ENCODE data around the gene ARID1B.

ARID1B gene

DNA sequence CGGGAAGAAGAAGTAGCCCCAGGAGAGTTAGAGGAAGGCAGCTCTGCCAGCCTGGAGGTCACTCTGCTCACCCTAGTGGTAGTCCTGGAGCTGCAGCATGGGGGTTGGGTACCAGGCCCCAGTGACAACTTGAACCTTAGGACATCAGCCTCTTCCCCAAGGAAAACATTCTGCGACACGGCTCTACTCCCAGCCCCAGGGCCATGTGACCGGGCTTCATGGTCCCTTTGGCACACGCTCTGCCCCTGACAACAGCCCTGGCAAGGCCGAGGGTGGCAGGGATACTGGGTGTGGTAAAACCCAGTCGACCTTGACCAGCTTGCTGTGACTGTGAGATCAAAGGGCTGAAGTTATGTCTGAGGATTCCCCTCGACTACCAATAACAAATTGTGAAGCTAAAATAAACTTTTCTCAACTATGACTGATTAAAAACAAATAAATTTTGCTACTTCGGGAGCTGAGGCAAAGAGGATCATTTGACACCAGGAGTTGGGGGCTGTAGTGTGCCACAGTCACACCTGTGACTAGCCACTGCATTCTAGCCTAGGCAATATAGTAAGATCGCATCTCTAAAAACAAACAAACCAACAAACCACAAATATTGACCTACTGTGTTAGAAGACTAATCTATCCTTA lies 24.4 kb upstream of the ARID1B start:
- H3K27me3 ChIP-seq (ENCODE audit: control insufficient read depth in 1 of 2, insufficient read depth in 2 of 2, low read length in 2 of 2): no peaks in the 10 kb centered on the region
- peaks cover 0 to 6% of the 10 kb centered on the region in 2 donors for H3K4me1 ChIP-seq (ENCODE audit: control insufficient read depth in 1 of 2, insufficient read depth in 2 of 2, low read length in 2 of 2)
- no peak overlapping the region for H3K27ac ChIP-seq (ENCODE audit: low read depth, low read length)
- H3K36me3 ChIP-seq (ENCODE audit: control insufficient read depth in 1 of 2, insufficient read depth in 2 of 2, low read length in 2 of 2): no peaks in the 10 kb centered on the region
- no peak overlapping the region for H3K4me3 ChIP-seq (ENCODE audit: low read depth in 1 of 2, low read length in 2 of 2)
- no peaks in the 10 kb centered on the region for H3K9me3 ChIP-seq (ENCODE audit: control insufficient read depth in 1 of 2, low read length in 2 of 2)
- H3K9ac ChIP-seq (ENCODE audit: low read depth in 1 of 2, low read length in 2 of 2): no peak overlapping the region

DNA sequence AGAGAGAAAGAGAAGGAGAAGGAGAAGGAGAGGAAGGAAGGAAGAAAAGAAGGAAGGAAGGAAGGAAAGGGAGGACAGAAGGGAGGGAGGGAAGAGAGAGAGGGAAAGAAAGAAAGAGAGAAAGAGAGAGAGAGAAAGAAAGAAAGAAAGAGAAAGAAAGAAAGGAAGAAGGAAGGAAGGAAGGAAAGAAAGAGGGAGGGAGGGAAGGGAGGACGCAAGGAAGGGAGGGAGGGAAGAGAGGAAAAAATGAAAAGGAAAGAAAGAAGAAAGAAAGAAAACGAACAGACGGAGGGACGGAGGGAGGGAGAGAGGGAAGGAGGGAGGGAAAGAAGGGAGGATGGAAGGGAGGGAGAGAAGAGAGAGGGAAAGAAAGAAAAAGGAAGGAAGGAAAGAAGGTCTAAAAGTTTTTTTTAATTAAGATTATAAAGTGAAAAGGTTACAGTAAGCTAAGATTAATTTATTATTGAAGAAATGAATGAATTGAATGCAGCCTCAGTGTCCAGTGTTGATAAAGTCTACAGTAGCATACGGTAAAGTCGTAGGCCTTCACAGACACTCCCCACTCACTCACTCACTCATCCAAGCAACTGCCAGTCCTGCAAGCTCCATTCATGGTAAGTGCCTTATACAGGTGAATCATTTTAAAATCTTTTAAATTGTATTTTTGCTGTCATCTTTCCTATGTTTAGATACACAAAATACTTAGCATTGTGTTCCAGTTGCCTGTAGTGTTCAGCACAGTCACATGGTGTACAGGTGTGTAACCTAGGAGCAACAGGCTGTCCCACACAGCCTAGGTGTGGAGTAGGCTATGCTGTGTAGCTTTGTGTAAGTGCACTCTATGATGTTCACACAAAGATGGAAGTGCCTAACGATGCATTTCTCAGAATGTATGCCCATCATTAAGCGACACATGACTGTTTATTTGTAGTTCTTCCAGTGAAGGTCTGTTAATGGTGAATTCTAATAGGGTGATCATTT lies 20.3 kb upstream of the ARID1B start:
- H3K9me3 ChIP-seq (ENCODE audit: control insufficient read depth in 1 of 2, low read length in 2 of 2): no peaks in the 10 kb centered on the region
- no peaks in the 10 kb centered on the region for H3K27me3 ChIP-seq (ENCODE audit: control insufficient read depth in 1 of 2, insufficient read depth in 2 of 2, low read length in 2 of 2)
- peaks cover 0 to 6% of the 10 kb centered on the region in 2 donors for H3K4me1 ChIP-seq (ENCODE audit: control insufficient read depth in 1 of 2, insufficient read depth in 2 of 2, low read length in 2 of 2)
- no peak overlapping the region for H3K9ac ChIP-seq (ENCODE audit: low read depth in 1 of 2, low read length in 2 of 2)
- no peaks in the 10 kb centered on the region for H3K36me3 ChIP-seq (ENCODE audit: control insufficient read depth in 1 of 2, insufficient read depth in 2 of 2, low read length in 2 of 2)
- H3K27ac ChIP-seq (ENCODE audit: low read depth, low read length): no peak overlapping the region
- H3K4me3 ChIP-seq (ENCODE audit: low read depth in 1 of 2, low read length in 2 of 2): no peak overlapping the region

DNA sequence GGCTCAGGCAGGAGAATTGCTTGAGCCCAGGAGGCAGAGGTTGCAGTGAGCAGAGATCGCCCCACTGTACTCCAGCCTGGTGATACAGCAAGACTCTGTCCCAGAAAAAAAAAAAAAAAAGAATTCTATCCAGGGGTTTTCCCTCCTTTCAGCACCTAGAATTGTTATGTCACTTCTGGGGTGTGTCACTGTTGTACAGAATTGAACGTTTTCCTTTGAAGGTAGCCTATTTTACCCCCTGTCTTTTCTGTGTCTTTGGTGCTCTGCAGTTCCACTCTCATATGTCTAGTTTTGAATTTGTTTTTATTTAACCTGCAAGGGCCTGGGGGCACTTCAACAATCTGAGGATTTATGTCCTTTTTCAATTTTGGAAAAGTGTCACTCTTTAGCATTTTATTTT lies 19.3 kb upstream of the ARID1B start:
- H3K9ac ChIP-seq (ENCODE audit: low read depth in 1 of 2, low read length in 2 of 2): no peak overlapping the region
- H3K4me1 ChIP-seq (ENCODE audit: control insufficient read depth in 1 of 2, insufficient read depth in 2 of 2, low read length in 2 of 2): peaks cover 0 to 2% of the 10 kb centered on the region in 2 donors
- no peaks in the 10 kb centered on the region for H3K9me3 ChIP-seq (ENCODE audit: control insufficient read depth in 1 of 2, low read length in 2 of 2)
- no peak overlapping the region for H3K4me3 ChIP-seq (ENCODE audit: low read depth in 1 of 2, low read length in 2 of 2)
- no peaks in the 10 kb centered on the region for H3K27me3 ChIP-seq (ENCODE audit: control insufficient read depth in 1 of 2, insufficient read depth in 2 of 2, low read length in 2 of 2)
- H3K36me3 ChIP-seq (ENCODE audit: control insufficient read depth in 1 of 2, insufficient read depth in 2 of 2, low read length in 2 of 2): no peaks in the 10 kb centered on the region
- no peak overlapping the region for H3K27ac ChIP-seq (ENCODE audit: low read depth, low read length)

DNA sequence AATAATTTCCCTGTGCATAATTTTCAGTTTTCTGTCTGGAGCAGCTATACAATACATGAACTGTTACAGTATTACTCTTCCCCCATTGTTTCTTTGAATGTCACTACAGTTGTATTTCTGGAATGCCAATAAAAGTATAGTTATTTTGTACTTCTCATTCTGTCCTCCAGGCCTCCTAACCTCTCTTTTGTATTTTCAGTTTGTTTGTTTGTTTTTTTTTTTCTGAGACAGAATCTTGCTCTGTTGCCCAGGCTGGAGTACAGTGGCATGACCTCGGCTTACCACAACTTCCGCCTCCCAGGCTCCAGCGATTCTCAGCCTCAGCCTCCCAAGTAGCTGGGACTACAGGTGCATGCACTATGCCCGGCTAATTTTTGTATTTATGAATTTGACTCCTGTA lies 16.8 kb upstream of the ARID1B start:
- Histone ChIP-seq H3K36me3 (ENCODE audit: control insufficient read depth in 1 of 2, insufficient read depth in 2 of 2, low read length in 2 of 2) (no peaks in the 10 kb centered on the region), H3K27me3 (ENCODE audit: control insufficient read depth in 1 of 2, insufficient read depth in 2 of 2, low read length in 2 of 2) (no peaks in the 10 kb centered on the region), H3K9me3 (ENCODE audit: control insufficient read depth in 1 of 2, low read length in 2 of 2) (no peaks in the 10 kb centered on the region), H3K27ac (ENCODE audit: low read depth, low read length) (no peak overlapping the region), H3K4me3 (ENCODE audit: low read depth in 1 of 2, low read length in 2 of 2) (no peak overlapping the region), H3K4me1 (ENCODE audit: control insufficient read depth in 1 of 2, insufficient read depth in 2 of 2, low read length in 2 of 2) (no peaks in the 10 kb centered on the region), H3K9ac (ENCODE audit: low read depth in 1 of 2, low read length in 2 of 2) (no peak overlapping the region)

DNA sequence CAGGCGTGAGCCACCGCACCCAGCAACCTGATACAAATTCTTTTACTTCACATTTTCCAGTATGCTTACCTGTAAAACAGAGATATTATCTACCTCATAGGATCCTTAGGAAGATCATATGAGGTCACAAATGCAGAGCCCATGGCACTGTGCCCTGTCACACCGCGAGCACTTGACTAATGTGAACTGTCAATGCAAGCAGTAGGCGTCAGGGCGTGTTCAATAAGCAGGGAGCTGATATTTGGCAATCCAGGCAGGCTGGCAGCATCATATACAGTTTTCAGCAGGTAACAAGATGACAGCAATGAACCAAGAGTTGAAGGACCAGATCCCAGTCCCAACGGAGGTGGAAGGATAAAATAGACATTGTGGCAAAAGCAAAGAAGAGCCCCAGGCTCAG lies 14.6 kb upstream of the ARID1B start:
- Histone ChIP-seq H3K27ac (ENCODE audit: low read depth, low read length) (no peak overlapping the region), H3K4me3 (ENCODE audit: low read depth in 1 of 2, low read length in 2 of 2) (no peak overlapping the region), H3K27me3 (ENCODE audit: control insufficient read depth in 1 of 2, insufficient read depth in 2 of 2, low read length in 2 of 2) (no peaks in the 10 kb centered on the region), H3K9ac (ENCODE audit: low read depth in 1 of 2, low read length in 2 of 2) (no peak overlapping the region), H3K4me1 (ENCODE audit: control insufficient read depth in 1 of 2, insufficient read depth in 2 of 2, low read length in 2 of 2) (no peaks in the 10 kb centered on the region), H3K36me3 (ENCODE audit: control insufficient read depth in 1 of 2, insufficient read depth in 2 of 2, low read length in 2 of 2) (no peaks in the 10 kb centered on the region), H3K9me3 (ENCODE audit: control insufficient read depth in 1 of 2, low read length in 2 of 2) (no peaks in the 10 kb centered on the region)

DNA sequence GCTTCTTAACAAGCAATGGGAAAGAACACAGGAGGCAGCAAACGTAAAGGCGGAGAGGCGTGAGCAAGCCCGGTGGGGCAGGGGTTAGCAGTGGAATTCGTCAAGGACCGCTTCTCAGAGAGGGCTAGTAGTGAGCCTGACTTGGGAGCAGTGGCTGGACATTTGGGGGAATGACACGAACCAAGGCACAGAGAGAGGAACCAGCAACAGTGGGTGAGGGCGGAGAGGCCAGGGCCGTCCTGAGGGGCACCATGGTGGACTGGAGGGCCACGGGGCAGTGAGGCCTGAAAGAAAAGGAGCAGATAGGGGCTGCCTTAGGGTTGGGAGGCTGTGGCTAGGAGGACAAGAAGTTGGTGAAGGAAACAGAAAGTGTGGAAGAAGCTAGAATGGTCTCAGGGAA lies 12.1 kb upstream of the ARID1B start:
- Histone ChIP-seq H3K27me3 (ENCODE audit: control insufficient read depth in 1 of 2, insufficient read depth in 2 of 2, low read length in 2 of 2) (no peaks in the 10 kb centered on the region), H3K4me3 (ENCODE audit: low read depth in 1 of 2, low read length in 2 of 2) (no peak overlapping the region), H3K9me3 (ENCODE audit: control insufficient read depth in 1 of 2, low read length in 2 of 2) (no peaks in the 10 kb centered on the region), H3K36me3 (ENCODE audit: control insufficient read depth in 1 of 2, insufficient read depth in 2 of 2, low read length in 2 of 2) (no peaks in the 10 kb centered on the region), H3K27ac (ENCODE audit: low read depth, low read length) (no peak overlapping the region), H3K9ac (ENCODE audit: low read depth in 1 of 2, low read length in 2 of 2) (no peak overlapping the region), H3K4me1 (ENCODE audit: control insufficient read depth in 1 of 2, insufficient read depth in 2 of 2, low read length in 2 of 2) (peaks cover 0 to 5% of the 10 kb centered on the region in 2 donors)

DNA sequence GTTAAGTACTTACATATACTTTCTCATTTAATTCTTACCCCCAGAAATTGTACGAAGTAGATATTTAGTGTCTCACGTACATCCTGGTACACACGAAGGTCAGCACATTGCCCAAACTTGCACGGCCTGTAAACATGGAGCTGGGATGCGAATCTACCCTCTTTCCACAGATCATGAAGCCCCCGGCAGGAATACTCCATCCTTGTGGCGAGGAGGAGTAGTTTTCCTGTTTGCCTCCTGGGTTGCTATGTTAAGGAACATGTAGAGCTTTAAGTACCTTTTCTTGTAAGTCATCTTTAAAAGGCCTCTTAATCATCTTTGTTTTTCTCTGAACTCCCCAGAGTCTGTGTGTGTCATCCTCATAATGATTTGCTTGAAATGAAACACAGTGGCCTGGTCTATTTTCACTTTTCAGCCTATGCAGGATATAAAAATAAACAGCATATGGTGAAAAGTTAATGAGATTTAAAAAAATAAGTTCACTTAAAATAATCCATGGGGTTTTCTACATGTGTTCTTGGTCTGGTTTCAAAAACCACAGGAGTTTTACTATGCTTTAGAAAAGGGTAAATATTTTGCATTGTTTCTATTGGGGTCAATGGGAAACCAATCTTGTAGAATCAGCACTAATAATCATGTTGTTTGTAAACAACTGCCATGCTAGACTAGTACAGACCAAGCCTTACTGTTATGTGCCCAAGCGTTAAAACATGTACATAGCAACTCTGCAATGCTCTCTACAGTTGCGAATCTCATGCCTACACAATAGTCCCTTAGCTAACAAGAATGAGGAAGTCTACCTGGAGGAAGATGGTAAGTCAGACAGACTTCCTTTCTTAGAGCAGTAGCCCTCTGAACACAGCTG lies 9.3 kb upstream of the ARID1B start:
- Histone ChIP-seq H3K27me3 (ENCODE audit: control insufficient read depth in 1 of 2, insufficient read depth in 2 of 2, low read length in 2 of 2) (no peaks in the 10 kb centered on the region), H3K9ac (ENCODE audit: low read depth in 1 of 2, low read length in 2 of 2) (no peak overlapping the region), H3K4me1 (ENCODE audit: control insufficient read depth in 1 of 2, insufficient read depth in 2 of 2, low read length in 2 of 2) (peaks cover 0 to 8% of the 10 kb centered on the region in 2 donors), H3K27ac (ENCODE audit: low read depth, low read length) (no peak overlapping the region), H3K9me3 (ENCODE audit: control insufficient read depth in 1 of 2, low read length in 2 of 2) (no peaks in the 10 kb centered on the region), H3K4me3 (ENCODE audit: low read depth in 1 of 2, low read length in 2 of 2) (no peak overlapping the region), H3K36me3 (ENCODE audit: control insufficient read depth in 1 of 2, insufficient read depth in 2 of 2, low read length in 2 of 2) (no peaks in the 10 kb centered on the region)

DNA sequence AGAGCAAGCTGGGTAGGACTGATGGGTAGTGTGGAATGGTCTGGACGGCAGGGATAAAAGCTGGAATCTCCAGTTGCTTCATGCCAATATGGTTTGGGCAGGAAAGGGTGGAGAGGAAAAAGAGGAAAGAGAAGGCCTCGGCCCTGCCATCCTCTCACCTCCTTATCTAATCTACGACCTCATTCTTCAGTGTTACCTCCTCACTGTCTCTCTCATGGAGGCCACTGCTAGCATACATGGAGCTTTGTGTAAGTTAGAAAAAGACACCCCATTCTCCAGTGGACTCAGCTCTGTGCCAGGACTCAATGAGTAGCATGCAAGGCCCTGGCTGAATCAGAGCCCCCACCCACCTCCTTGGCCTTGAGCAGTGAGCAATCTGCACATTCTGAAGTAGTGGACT lies 6.1 kb upstream of the ARID1B start:
- no peak overlapping the region for H3K4me3 ChIP-seq (ENCODE audit: low read depth in 1 of 2, low read length in 2 of 2)
- no peaks in the 10 kb centered on the region for H3K27me3 ChIP-seq (ENCODE audit: control insufficient read depth in 1 of 2, insufficient read depth in 2 of 2, low read length in 2 of 2)
- no peaks in the 10 kb centered on the region for H3K36me3 ChIP-seq (ENCODE audit: control insufficient read depth in 1 of 2, insufficient read depth in 2 of 2, low read length in 2 of 2)
- no peak overlapping the region for H3K9ac ChIP-seq (ENCODE audit: low read depth in 1 of 2, low read length in 2 of 2)
- peaks cover 13 to 17% of the 10 kb centered on the region in 2 donors for H3K4me1 ChIP-seq (ENCODE audit: control insufficient read depth in 1 of 2, insufficient read depth in 2 of 2, low read length in 2 of 2)
- H3K9me3 ChIP-seq (ENCODE audit: control insufficient read depth in 1 of 2, low read length in 2 of 2): no peaks in the 10 kb centered on the region
- no peak overlapping the region for H3K27ac ChIP-seq (ENCODE audit: low read depth, low read length)

DNA sequence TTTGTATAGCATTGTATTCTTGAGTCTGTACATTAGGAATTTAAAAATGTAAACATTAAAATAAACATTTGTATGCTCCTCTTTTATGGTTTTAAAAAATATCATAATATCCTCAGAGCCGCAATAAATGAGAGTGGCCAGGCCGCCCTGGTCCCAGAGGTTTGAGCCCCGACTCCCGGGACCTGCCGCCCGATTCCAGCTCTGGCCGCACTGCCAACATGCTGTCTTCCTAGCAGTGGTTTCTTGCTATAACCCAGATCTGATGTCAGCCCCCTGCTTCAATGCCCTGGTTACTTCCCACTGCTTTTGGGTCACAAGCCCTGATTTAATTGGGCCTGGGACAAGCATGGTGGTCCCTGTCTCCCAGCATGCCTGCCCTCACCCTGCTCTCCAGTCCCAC lies 5.4 kb upstream of the ARID1B start:
- H3K36me3 ChIP-seq (ENCODE audit: control insufficient read depth in 1 of 2, insufficient read depth in 2 of 2, low read length in 2 of 2): no peaks in the 10 kb centered on the region
- H3K4me3 ChIP-seq (ENCODE audit: low read depth in 1 of 2, low read length in 2 of 2): no peak overlapping the region
- no peaks in the 10 kb centered on the region for H3K27me3 ChIP-seq (ENCODE audit: control insufficient read depth in 1 of 2, insufficient read depth in 2 of 2, low read length in 2 of 2)
- H3K27ac ChIP-seq (ENCODE audit: low read depth, low read length): no peak overlapping the region
- no peak overlapping the region for H3K9ac ChIP-seq (ENCODE audit: low read depth in 1 of 2, low read length in 2 of 2)
- H3K9me3 ChIP-seq (ENCODE audit: control insufficient read depth in 1 of 2, low read length in 2 of 2): no peaks in the 10 kb centered on the region
- peaks cover 14 to 17% of the 10 kb centered on the region in 2 donors for H3K4me1 ChIP-seq (ENCODE audit: control insufficient read depth in 1 of 2, insufficient read depth in 2 of 2, low read length in 2 of 2)

DNA sequence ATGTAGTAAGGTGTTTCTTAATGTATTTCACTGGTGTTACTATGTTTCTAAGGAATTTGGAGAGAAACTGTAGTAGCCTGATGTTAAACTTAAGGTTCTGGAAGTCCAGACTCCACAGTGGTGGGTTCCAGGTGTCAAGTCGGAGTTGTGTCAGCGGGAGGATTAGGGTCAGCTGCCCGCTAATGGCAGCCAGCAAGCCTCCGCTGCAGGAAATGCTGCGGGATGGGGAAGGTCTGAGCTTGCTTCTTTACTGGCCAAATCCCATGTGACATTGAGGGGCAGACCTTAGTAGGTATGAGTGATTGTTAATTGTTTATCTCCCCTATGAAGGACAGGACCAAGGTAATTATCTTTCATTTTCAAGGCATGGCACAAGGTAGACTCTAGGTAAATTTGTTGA lies 3.7 kb upstream of the ARID1B start:
- Histone ChIP-seq H3K9ac (ENCODE audit: low read depth in 1 of 2, low read length in 2 of 2) (no peak overlapping the region), H3K36me3 (ENCODE audit: control insufficient read depth in 1 of 2, insufficient read depth in 2 of 2, low read length in 2 of 2) (no peaks in the 10 kb centered on the region), H3K27ac (ENCODE audit: low read depth, low read length) (no peak overlapping the region), H3K27me3 (ENCODE audit: control insufficient read depth in 1 of 2, insufficient read depth in 2 of 2, low read length in 2 of 2) (no peaks in the 10 kb centered on the region), H3K9me3 (ENCODE audit: control insufficient read depth in 1 of 2, low read length in 2 of 2) (no peaks in the 10 kb centered on the region), H3K4me3 (ENCODE audit: low read depth in 1 of 2, low read length in 2 of 2) (no peak overlapping the region), H3K4me1 (ENCODE audit: control insufficient read depth in 1 of 2, insufficient read depth in 2 of 2, low read length in 2 of 2) (peaks cover 14 to 17% of the 10 kb centered on the region in 2 donors)
